Measurements from ENCODE around the gene AKAP13. TPM values are rescaled to one million over a fixed set of nuclear protein-coding genes. Genes with fewer than 3 reads are reported as not detected.

AKAP13 gene
- total RNA-seq, 1 experiment from 2014 or later, result 54.5 TPM

DNA sequence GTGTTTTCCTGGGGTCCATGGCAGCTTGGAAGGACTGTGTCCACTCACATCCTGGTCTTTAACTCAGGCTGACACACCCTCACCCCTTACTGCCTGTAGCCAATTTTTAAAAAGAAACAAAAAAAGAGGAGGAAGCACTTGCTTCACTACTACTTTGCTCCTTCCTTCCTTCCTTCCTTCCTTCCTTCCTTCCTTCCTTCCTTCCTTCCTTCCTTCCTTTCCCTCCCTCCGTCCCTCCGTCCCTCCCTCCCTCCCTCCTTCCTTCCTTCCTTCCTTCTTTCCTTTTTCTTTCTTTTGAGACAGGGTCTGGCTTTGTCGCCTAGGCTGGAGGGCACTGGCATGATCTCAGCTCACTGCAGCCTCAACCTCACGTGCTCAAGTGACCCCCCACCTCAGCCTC, 25.5 kb upstream of the AKAP13 start:
- no peak for TF ChIP-seq EZH2 (IDR thresholded peaks at IDR 0.05; ENCODE audit: borderline replicate concordance, low read depth, low read length, poor library complexity, severe bottlenecking)
- TF ChIP-seq, protein P1, sequence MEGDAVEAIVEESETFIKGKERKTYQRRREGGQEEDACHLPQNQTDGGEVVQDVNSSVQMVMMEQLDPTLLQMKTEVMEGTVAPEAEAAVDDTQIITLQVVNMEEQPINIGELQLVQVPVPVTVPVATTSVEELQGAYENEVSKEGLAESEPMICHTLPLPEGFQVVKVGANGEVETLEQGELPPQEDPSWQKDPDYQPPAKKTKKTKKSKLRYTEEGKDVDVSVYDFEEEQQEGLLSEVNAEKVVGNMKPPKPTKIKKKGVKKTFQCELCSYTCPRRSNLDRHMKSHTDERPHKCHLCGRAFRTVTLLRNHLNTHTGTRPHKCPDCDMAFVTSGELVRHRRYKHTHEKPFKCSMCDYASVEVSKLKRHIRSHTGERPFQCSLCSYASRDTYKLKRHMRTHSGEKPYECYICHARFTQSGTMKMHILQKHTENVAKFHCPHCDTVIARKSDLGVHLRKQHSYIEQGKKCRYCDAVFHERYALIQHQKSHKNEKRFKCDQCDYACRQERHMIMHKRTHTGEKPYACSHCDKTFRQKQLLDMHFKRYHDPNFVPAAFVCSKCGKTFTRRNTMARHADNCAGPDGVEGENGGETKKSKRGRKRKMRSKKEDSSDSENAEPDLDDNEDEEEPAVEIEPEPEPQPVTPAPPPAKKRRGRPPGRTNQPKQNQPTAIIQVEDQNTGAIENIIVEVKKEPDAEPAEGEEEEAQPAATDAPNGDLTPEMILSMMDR (conservative IDR thresholded peaks at IDR 0.05; ENCODE audit: low read depth, low read length), result no peak
- POLR2A ChIA-PET (ENCODE audit: low non-redundant PET), result no interaction called here
- no TSS peak for BruUV-seq (replicated peaks)
- Histone ChIP-seq H3K4me1 (ENCODE audit: insufficient read depth, low read length, poor library complexity, severe bottlenecking) (peaks cover 16% of the 10 kb centered on the region), H3K36me3 (ENCODE audit: insufficient read depth, low read length, poor library complexity, severe bottlenecking) (no peaks in the 10 kb centered on the region), H3K27me3 (replicated peaks; ENCODE audit: insufficient read depth, low read depth, low read length, poor library complexity) (no peaks in the 10 kb centered on the region), H3K4me3 (ENCODE audit: low read depth, low read length, poor library complexity, severe bottlenecking) (no peak overlapping the region), H3K9me3 (ENCODE audit: low read depth, low read length, poor library complexity, severe bottlenecking) (no peaks in the 10 kb centered on the region), H3K27ac (ENCODE audit: low read depth, low read length, poor library complexity, severe bottlenecking) (peak overlapping the region; percentile 48)
- DNase-seq (ENCODE audit: low spot score), result peak; percentile 52
- intact Hi-C loops (cut with micrococcal nuclease; ENCODE audit: unreplicated experiment), result no loop called here
- CTCF ChIA-PET, result no interaction called here

DNA sequence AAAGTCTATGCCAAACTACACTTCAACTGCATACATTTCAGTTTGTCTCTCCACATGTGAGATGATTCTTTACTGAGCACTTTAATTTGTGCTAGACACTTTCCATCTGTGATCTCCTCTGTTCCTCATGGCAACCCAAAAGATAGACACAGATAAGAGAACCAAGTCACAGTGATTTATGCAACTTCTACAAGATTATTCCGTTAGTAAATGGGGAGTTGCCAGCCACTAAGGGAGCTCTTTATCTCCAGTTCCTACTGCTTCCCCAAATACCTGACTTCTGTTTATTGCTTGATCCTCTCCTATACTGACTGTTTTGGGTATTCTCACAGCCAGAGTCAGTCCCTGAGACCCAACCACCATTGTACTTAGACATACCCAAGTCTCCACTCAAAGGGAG, 24.1 kb upstream of the AKAP13 start:
- intact Hi-C loops (cut with micrococcal nuclease; ENCODE audit: unreplicated experiment), result no loop called here
- Histone ChIP-seq H3K4me1 (ENCODE audit: insufficient read depth, low read length, poor library complexity, severe bottlenecking) (peaks cover 16% of the 10 kb centered on the region), H3K36me3 (ENCODE audit: insufficient read depth, low read length, poor library complexity, severe bottlenecking) (no peaks in the 10 kb centered on the region), H3K27me3 (replicated peaks; ENCODE audit: insufficient read depth, low read depth, low read length, poor library complexity) (no peaks in the 10 kb centered on the region), H3K9me3 (ENCODE audit: low read depth, low read length, poor library complexity, severe bottlenecking) (no peaks in the 10 kb centered on the region), H3K27ac (ENCODE audit: low read depth, low read length, poor library complexity, severe bottlenecking) (no peak overlapping the region), H3K4me3 (ENCODE audit: low read depth, low read length, poor library complexity, severe bottlenecking) (no peak overlapping the region)
- DNase-seq (ENCODE audit: low spot score), result peak; percentile 50
- CTCF ChIA-PET, result no interaction called here
- POLR2A ChIA-PET (ENCODE audit: low non-redundant PET), result interaction anchor here (0.6 kb wide), 1 partner anchor 105 kb away, joined by 3 read pairs; no protein-coding TSS in a partner anchor
- no TSS peak for BruUV-seq (replicated peaks)
- no peak for TF ChIP-seq EZH2 (IDR thresholded peaks at IDR 0.05; ENCODE audit: borderline replicate concordance, low read depth, low read length, poor library complexity, severe bottlenecking)
- TF ChIP-seq, protein P1 (conservative IDR thresholded peaks at IDR 0.05; ENCODE audit: low read depth, low read length), result no peak

DNA sequence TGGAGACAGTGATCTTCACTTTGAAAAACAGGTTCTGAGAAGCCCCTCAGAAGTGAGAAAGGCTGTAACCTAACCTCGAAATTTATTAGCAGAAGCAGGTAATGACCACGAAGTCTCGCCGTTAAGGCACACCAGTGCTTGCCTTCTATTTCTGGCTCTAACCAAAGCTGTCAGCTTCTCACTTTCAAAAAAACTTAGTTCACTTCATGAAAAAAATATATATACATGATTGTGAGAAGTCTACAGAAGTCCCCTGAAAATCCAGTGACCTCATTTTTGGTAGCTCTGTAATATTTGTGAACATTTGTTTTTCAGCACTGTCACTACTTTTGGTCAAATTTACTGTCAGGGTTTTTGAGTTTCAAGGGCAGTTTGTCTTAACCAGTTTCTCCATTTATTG, 19.1 kb upstream of the AKAP13 start:
- no peaks in the 10 kb centered on the region for H3K27me3 ChIP-seq (replicated peaks; ENCODE audit: insufficient read depth, low read depth, low read length, poor library complexity)
- H3K4me3 ChIP-seq (ENCODE audit: low read depth, low read length, poor library complexity, severe bottlenecking), result no peak overlapping the region
- intact Hi-C loops (cut with micrococcal nuclease; ENCODE audit: unreplicated experiment), result loop anchor here (5.0 kb wide), 1 partner anchor 49 kb away; no protein-coding TSS in a partner anchor
- H3K4me1 ChIP-seq (ENCODE audit: insufficient read depth, low read length, poor library complexity, severe bottlenecking), result peaks cover 9% of the 10 kb centered on the region
- TF ChIP-seq, protein P1 (conservative IDR thresholded peaks at IDR 0.05; ENCODE audit: low read depth, low read length), result no peak
- TF ChIP-seq EZH2 (IDR thresholded peaks at IDR 0.05; ENCODE audit: borderline replicate concordance, low read depth, low read length, poor library complexity, severe bottlenecking), result no peak
- H3K9me3 ChIP-seq (ENCODE audit: low read depth, low read length, poor library complexity, severe bottlenecking), result no peaks in the 10 kb centered on the region
- no peak for DNase-seq (ENCODE audit: low spot score)
- POLR2A ChIA-PET (ENCODE audit: low non-redundant PET), result no interaction called here
- CTCF ChIA-PET, result no interaction called here
- BruUV-seq (replicated peaks), result no TSS peak
- no peak overlapping the region for H3K27ac ChIP-seq (ENCODE audit: low read depth, low read length, poor library complexity, severe bottlenecking)
- H3K36me3 ChIP-seq (ENCODE audit: insufficient read depth, low read length, poor library complexity, severe bottlenecking), result no peaks in the 10 kb centered on the region

Measured in A673 (cell line).